Uterine smooth muscle cell (primary cell): Measurements from ENCODE around the gene RHOH. TPM values are rescaled to one million over a fixed set of nuclear protein-coding genes. Genes with fewer than 3 reads are reported as not detected.

Experiments
- total RNA-seq: library from RNA; depleted of rRNA; stranded (reverse); fragments of >200 nt; gene quantifications from 2 replicates; pipeline ENCODE4 v1.2.3, GENCODE V29; 2014

RHOH gene
- total RNA-seq = 0.89 TPM in 1 of 2 replicates, not detected in the other

GRCh38 chr4:40196724-40197281 is at the start of gene RHOH:
Gene RHOH (plus strand): TSS chr4:40197031. CDS start chr4:40243387, 46,356 bp downstream.

Other genes starting within 250 kb of the RHOH start
- gene PDS5A, start 219.1 kb upstream of the RHOH start, total RNA-seq = 65.4 and 71.2 TPM in 2 replicates
- 7.4 and 8.0 TPM in 2 replicates for gene N4BP2, start 140.2 kb upstream of the RHOH start, total RNA-seq
- 0.12 TPM in 1 of 2 replicates, not detected in the other for gene CHRNA9, start 138.3 kb downstream of the RHOH start, total RNA-seq